ENCODE measurements around the gene TENM4. TPM values are rescaled to one million over a fixed set of nuclear protein-coding genes. Genes with fewer than 3 reads are reported as not detected.

TENM4 gene
- total RNA-seq, 1 donor from 2014 or later = 50.7 TPM

DNA sequence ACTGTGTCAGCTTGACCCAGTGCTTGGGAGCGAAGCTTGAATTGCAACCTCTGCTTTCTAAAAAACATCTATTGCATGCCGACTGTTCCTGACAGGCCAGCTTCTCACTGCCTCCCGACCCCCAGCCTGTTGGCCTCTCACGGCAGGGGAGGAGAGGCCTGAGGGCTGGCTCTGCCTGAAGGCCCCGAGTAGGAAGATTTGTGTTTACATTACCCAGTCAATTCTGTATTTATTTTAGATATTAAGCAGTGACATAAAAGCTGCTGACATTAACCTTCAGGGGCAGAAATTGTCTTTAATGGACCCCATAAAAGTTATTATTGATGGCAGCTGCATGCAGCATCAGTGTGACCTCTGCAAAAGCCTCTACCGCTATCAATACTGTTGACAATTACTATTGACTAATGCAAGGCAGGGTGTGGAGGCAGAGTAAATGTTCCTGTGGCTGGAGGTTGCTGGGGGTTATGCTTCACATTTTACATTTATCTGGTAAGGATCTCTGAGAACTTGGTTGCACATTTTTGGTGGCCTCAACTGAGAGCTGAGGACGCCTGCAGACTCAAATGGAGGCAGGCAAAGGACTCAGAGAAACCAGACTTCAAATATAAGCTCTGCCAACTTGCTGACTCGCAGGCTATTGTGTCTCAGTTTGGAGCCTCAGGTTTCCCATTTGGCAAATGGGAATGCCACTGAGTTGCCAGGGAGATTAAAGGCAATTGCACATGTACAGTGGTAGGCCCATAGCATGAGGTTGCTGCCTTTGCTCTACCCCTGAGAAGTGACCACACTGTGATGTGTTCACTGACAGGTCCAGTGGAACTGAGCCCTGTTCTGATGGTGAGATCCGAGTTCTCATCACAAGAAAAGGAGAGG lies 380.5 kb downstream of the TENM4 start:
- DNase-seq = no peak
- Mint-ChIP-seq H3K4me3 (ENCODE audit: unreplicated experiment) (no peak overlapping the region), H3K27ac (ENCODE audit: unreplicated experiment) (no peak overlapping the region), H3K9me3 (ENCODE audit: unreplicated experiment) (no peaks in the 10 kb centered on the region), H3K36me3 (ENCODE audit: unreplicated experiment) (no peaks in the 10 kb centered on the region), H3K27me3 (ENCODE audit: unreplicated experiment) (peaks cover 2% of the 10 kb centered on the region), H3K4me1 (ENCODE audit: low read depth, unreplicated experiment) (peaks cover 23% of the 10 kb centered on the region)
- TF ChIP-seq, protein P1, sequence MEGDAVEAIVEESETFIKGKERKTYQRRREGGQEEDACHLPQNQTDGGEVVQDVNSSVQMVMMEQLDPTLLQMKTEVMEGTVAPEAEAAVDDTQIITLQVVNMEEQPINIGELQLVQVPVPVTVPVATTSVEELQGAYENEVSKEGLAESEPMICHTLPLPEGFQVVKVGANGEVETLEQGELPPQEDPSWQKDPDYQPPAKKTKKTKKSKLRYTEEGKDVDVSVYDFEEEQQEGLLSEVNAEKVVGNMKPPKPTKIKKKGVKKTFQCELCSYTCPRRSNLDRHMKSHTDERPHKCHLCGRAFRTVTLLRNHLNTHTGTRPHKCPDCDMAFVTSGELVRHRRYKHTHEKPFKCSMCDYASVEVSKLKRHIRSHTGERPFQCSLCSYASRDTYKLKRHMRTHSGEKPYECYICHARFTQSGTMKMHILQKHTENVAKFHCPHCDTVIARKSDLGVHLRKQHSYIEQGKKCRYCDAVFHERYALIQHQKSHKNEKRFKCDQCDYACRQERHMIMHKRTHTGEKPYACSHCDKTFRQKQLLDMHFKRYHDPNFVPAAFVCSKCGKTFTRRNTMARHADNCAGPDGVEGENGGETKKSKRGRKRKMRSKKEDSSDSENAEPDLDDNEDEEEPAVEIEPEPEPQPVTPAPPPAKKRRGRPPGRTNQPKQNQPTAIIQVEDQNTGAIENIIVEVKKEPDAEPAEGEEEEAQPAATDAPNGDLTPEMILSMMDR (IDR thresholded peaks at IDR 0.05; ENCODE audit: partially characterized antibody, unreplicated experiment) = no peak

DNA sequence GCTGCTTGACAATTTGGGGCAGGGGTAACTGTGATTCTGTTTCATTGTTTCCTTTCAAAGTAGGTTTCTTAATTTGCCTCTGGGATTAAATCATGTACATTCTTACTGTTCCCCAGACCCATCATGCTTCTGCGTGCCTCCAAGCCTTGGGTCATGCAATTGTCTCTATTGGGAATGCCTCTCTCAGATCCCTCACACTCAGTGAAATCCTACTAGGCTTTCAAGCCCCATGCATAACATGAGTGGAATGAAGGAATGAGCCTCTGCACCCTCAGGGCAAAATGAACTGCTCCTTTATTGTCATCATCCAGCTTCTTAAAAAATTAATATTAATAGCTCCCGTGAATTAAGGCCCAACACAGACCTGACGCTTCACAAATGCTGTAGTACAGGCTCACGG lies 381.7 kb downstream of the TENM4 start:
- peaks cover under 1% of the 10 kb centered on the region for H3K27me3 Mint-ChIP-seq (ENCODE audit: unreplicated experiment)
- H3K4me1 Mint-ChIP-seq (ENCODE audit: low read depth, unreplicated experiment) = peaks cover 23% of the 10 kb centered on the region
- H3K4me3 Mint-ChIP-seq (ENCODE audit: unreplicated experiment) = no peak overlapping the region
- no peaks in the 10 kb centered on the region for H3K36me3 Mint-ChIP-seq (ENCODE audit: unreplicated experiment)
- TF ChIP-seq, protein P1 (IDR thresholded peaks at IDR 0.05; ENCODE audit: partially characterized antibody, unreplicated experiment) = no peak
- H3K27ac Mint-ChIP-seq (ENCODE audit: unreplicated experiment) = no peak overlapping the region
- no peaks in the 10 kb centered on the region for H3K9me3 Mint-ChIP-seq (ENCODE audit: unreplicated experiment)
- no peak for DNase-seq

DNA sequence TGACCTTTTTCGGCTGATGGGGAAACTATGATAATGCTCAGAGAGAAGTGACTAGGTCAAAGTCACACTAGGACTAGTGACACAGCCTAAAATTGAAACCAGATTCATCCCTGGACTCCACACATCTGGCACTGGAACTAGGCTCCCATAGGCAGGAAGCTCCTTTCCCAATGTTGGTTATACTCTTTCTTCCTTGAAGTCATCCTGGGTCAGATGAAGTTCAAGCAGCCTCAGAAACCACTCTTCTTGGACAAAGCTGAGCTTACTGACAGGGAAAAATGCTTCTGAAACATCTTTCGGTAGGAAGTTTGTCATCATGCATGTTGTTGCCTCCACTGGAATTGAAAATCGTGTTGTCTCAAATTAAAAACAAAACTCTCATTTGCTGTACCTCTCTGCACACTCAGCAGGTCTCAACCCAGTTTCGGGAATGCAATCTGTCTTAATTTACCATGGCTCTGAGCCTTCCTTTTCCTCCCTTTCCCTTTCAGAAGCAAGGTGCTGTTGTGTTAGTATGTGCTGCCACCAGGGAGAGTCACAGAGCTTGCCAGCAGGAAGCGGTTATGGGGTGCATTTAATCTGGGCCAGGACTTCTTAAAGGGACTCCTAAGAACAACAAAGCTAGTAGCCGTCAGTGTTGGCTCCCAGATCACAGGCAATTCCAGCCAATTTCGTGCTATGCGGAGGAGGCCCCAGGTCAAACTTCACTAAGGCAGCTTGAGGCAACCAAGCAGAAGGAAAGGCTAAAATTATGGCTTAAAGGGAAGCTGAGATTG lies 384.8 kb downstream of the TENM4 start:
- Mint-ChIP-seq H3K36me3 (ENCODE audit: unreplicated experiment) (no peaks in the 10 kb centered on the region), H3K27me3 (ENCODE audit: unreplicated experiment) (no peaks in the 10 kb centered on the region), H3K27ac (ENCODE audit: unreplicated experiment) (no peak overlapping the region), H3K4me1 (ENCODE audit: low read depth, unreplicated experiment) (peaks cover 44% of the 10 kb centered on the region), H3K4me3 (ENCODE audit: unreplicated experiment) (no peak overlapping the region), H3K9me3 (ENCODE audit: unreplicated experiment) (peaks cover 5% of the 10 kb centered on the region)
- no peak for DNase-seq
- TF ChIP-seq, protein P1 (IDR thresholded peaks at IDR 0.05; ENCODE audit: partially characterized antibody, unreplicated experiment) = no peak

DNA sequence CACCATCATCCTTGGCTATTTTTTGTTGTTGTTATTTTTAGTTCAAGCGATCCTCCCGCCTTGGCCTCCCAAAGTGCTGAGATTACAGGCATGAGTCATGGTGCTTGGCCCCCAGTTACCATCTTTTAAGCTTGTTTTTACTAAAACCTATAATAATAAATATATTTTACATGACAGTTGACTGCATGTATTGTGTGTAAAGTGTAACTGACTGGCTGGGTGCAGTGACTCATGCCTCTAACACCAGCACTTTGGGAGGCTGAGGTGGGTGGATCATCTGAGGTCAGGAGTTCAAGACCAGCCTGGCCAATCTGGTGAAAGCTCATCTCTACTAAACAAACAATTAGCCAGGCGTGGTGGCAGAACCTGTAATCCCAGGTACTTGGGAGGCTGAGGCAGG lies 386.2 kb downstream of the TENM4 start:
- H3K4me1 Mint-ChIP-seq (ENCODE audit: low read depth, unreplicated experiment) = peaks cover 49% of the 10 kb centered on the region
- TF ChIP-seq, protein P1 (IDR thresholded peaks at IDR 0.05; ENCODE audit: partially characterized antibody, unreplicated experiment) = no peak
- H3K4me3 Mint-ChIP-seq (ENCODE audit: unreplicated experiment) = no peak overlapping the region
- no peak for DNase-seq
- peaks cover 8% of the 10 kb centered on the region for H3K9me3 Mint-ChIP-seq (ENCODE audit: unreplicated experiment)
- no peak overlapping the region for H3K27ac Mint-ChIP-seq (ENCODE audit: unreplicated experiment)
- peaks cover 3% of the 10 kb centered on the region for H3K27me3 Mint-ChIP-seq (ENCODE audit: unreplicated experiment)
- H3K36me3 Mint-ChIP-seq (ENCODE audit: unreplicated experiment) = no peaks in the 10 kb centered on the region
